H9 (cell line): ENCODE data around the gene ANP32A. TPM values are rescaled to one million over a fixed set of nuclear protein-coding genes. Genes with fewer than 3 reads are reported as not detected.

Experiments used
- DNase-seq: peaks from one replicate; pipeline ENCODE4 v3.0.0-alpha.2; 2017
- H2AFZ ChIP-seq: one replicate; pipeline ENCODE4 v1.6.1; 2013; ENCODE audit warnings: mild to moderate bottlenecking, low read length, control low read depth, moderate library complexity
- H2AK5ac ChIP-seq: 2 replicates; pipeline ENCODE4 v1.6.1; 2013; ENCODE audit warnings: low read length, control low read depth, mixed read lengths; ENCODE audit not compliant: insufficient read length
- H2BK120ac ChIP-seq: one replicate; pipeline ENCODE4 v1.6.1; 2013; ENCODE audit warnings: low read depth, mild to moderate bottlenecking, low read length, control low read depth, inconsistent platforms; ENCODE audit not compliant: poor library complexity, severe bottlenecking
- H2BK12ac ChIP-seq: 2 replicates; pipeline ENCODE4 v1.6.1; 2013; ENCODE audit warnings: low read length, control low read depth, mixed read lengths, low read depth; ENCODE audit not compliant: insufficient read length
- H2BK15ac ChIP-seq: 2 replicates; pipeline ENCODE4 v1.6.1; 2013; ENCODE audit warnings: low read depth, low read length, control low read depth
- H2BK20ac ChIP-seq: one replicate; pipeline ENCODE4 v1.6.1; 2013; ENCODE audit warnings: low read depth, mild to moderate bottlenecking, low read length, control low read depth, inconsistent platforms; ENCODE audit not compliant: poor library complexity, severe bottlenecking
- H2BK5ac ChIP-seq: 2 replicates; pipeline ENCODE4 v1.6.1; 2013; ENCODE audit warnings: low read length, control low read depth, mixed read lengths; ENCODE audit not compliant: insufficient read length
- H3K14ac ChIP-seq: 2 replicates; pipeline ENCODE4 v1.6.1; 2013; ENCODE audit warnings: low read length, control low read depth; ENCODE audit not compliant: insufficient read depth
- H3K18ac ChIP-seq: 2 replicates; pipeline ENCODE4 v1.6.1; 2013; ENCODE audit warnings: low read depth, mild to moderate bottlenecking, mixed read lengths, low read length, control low read depth; ENCODE audit not compliant: insufficient read length
- H3K23ac ChIP-seq: 2 replicates; pipeline ENCODE4 v1.6.1; 2013; ENCODE audit warnings: low read length, control low read depth, mixed read lengths, low read depth; ENCODE audit not compliant: insufficient read length
- H3K23me2 ChIP-seq: 2 replicates; pipeline ENCODE4 v1.6.1; 2013; ENCODE audit warnings: low read depth, mild to moderate bottlenecking, mixed read lengths, low read length, control low read depth; ENCODE audit not compliant: insufficient read length, poor library complexity, severe bottlenecking
- H3K27ac ChIP-seq: 2 replicates; pipeline ENCODE4 v1.5.1; 2013; ENCODE audit warnings: low read length, control low read depth, mixed read lengths, low read depth; ENCODE audit not compliant: insufficient read length
- H3K27me3 ChIP-seq: 2 replicates; pipeline ENCODE4 v1.6.1; 2013; ENCODE audit warnings: low read length, control low read depth, inconsistent platforms; ENCODE audit not compliant: insufficient read depth
- H3K4ac ChIP-seq: 2 replicates; pipeline ENCODE4 v1.6.1; 2013; ENCODE audit warnings: low read depth, mild to moderate bottlenecking, control low read depth, inconsistent platforms, low read length, moderate library complexity
- H3K4me1 ChIP-seq: 2 replicates; pipeline ENCODE4 v1.6.1; 2013; ENCODE audit warnings: low read length, control low read depth, inconsistent platforms; ENCODE audit not compliant: insufficient read depth
- H3K4me2 ChIP-seq: 2 replicates; pipeline ENCODE4 v1.6.1; 2013; ENCODE audit warnings: low read length, control low read depth, mixed read lengths; ENCODE audit not compliant: insufficient read length, insufficient read depth
- H3K56ac ChIP-seq: 2 replicates; pipeline ENCODE4 v1.6.1; 2013; ENCODE audit warnings: low read depth, mild to moderate bottlenecking, mixed read lengths, low read length, control low read depth; ENCODE audit not compliant: insufficient read length
- H3K79me1 ChIP-seq: 2 replicates; pipeline ENCODE4 v1.6.1; 2013; ENCODE audit warnings: low read depth, mild to moderate bottlenecking, moderate library complexity, low read length, control low read depth, inconsistent platforms; ENCODE audit not compliant: insufficient read depth, poor library complexity, severe bottlenecking
- H3K79me2 ChIP-seq: 2 replicates; pipeline ENCODE4 v1.6.1; 2013; ENCODE audit warnings: low read length, control low read depth, inconsistent platforms; ENCODE audit not compliant: insufficient read depth
- H3K9ac ChIP-seq: 2 replicates; pipeline ENCODE4 v1.6.1; 2013; ENCODE audit warnings: low read length, control low read depth, mixed read lengths; ENCODE audit not compliant: insufficient read length; ENCODE audit errors: extremely low read depth
- H3K9me3 ChIP-seq: one replicate; pipeline ENCODE4 v1.6.1; 2013; ENCODE audit warnings: low read depth, low read length, inconsistent platforms; ENCODE audit not compliant: control insufficient read depth
- H3T11ph ChIP-seq: one replicate; pipeline ENCODE4 v1.6.1; 2013; ENCODE audit warnings: mild to moderate bottlenecking, low read length, control low read depth, inconsistent platforms
- H4K20me1 ChIP-seq: one replicate; pipeline ENCODE4 v1.6.1; 2013; ENCODE audit not compliant: control insufficient read depth, insufficient read length, insufficient read depth
- H4K5ac ChIP-seq: 2 replicates; pipeline ENCODE4 v1.6.1; 2013; ENCODE audit warnings: low read depth, mild to moderate bottlenecking, mixed read lengths, low read length, control low read depth; ENCODE audit not compliant: insufficient read length
- H4K8ac ChIP-seq: replicated peaks from 2 replicates; pipeline ENCODE4 v1.6.1; 2013; ENCODE audit warnings: low read length, control low read depth, mixed read lengths, low read depth; ENCODE audit not compliant: insufficient read length
- H4K91ac ChIP-seq: 2 replicates; pipeline ENCODE4 v1.6.1; 2013; ENCODE audit warnings: low read depth, mild to moderate bottlenecking, moderate library complexity, mixed read lengths, low read length, control low read depth; ENCODE audit not compliant: insufficient read length
- H3K27ac Mint-ChIP-seq, 3 experiments: 2 replicates in 2 of 3; 3 replicates in 1 of 3; pipeline ENCODE4 v1.8.0; 2020 to 2021; ENCODE audit warnings: mixed read lengths in 3 of 3, mild to moderate bottlenecking in 1 of 3, moderate library complexity in 1 of 3
- H3K27me3 Mint-ChIP-seq: 2 replicates; pipeline ENCODE4 v1.8.0; 2021; ENCODE audit warnings: low read depth, mild to moderate bottlenecking, moderate library complexity, mixed read lengths
- H3K36me3 Mint-ChIP-seq, 3 experiments: 2 replicates in 2 of 3; 3 replicates in 1 of 3; pipeline ENCODE4 v1.8.0; 2020 to 2021; ENCODE audit warnings: low read depth in 3 of 3, mixed read lengths in 3 of 3; ENCODE audit not compliant: insufficient read depth in 1 of 3
- H3K4me1 Mint-ChIP-seq, 2 experiments: 2 replicates each; pipeline ENCODE4 v1.8.0; 2020; ENCODE audit warnings: mixed read lengths in 2 of 2
- H3K4me3 Mint-ChIP-seq, 2 experiments: 2 replicates in 1 of 2; 3 replicates in 1 of 2; pipeline ENCODE4 v1.8.0; 2020 to 2021; ENCODE audit warnings: mild to moderate bottlenecking in 2 of 2, mixed read lengths in 2 of 2, moderate library complexity in 1 of 2
- H3K9me3 Mint-ChIP-seq, 2 experiments: 2 replicates in 1 of 2; 3 replicates in 1 of 2; pipeline ENCODE4 v1.8.0; 2020; ENCODE audit warnings: mild to moderate bottlenecking in 2 of 2, mixed read lengths in 2 of 2, moderate library complexity in 1 of 2
- CTCF ChIP-seq: fragments of 200-600 bp; sonication (generic); conservative IDR thresholded peaks from 3 replicates; pipeline ENCODE4 v1.8.0; 2021; ENCODE audit warnings: antibody characterized with exemption, mild to moderate bottlenecking
- WGBS: extraction: QIAGEN DNeasy Blood & Tissue Kit; methylation state at CpG from one replicate; pipeline ENCODE4 v1.1.7; 2013; ENCODE audit warnings: missing lambda C conversion rate, low lambda C conversion rate, mixed read lengths; ENCODE audit not compliant: insufficient read length; ENCODE audit errors: extremely low coverage; 5-methylcytosine and 5-hydroxymethylcytosine counted together
- total RNA-seq: library from RNA; stranded (reverse); gene quantifications from 2 replicates; pipeline ENCODE4 v1.2.1, GENCODE V29; 2021

The ANP32A gene
- total RNA-seq, 1 experiment from 2014 or later = 318 TPM

- Histone ChIP-seq H2BK12ac (no peak overlapping the region), H2AK5ac (no peak overlapping the region), H3K79me2 (no peaks in the 10 kb centered on the region), H2BK20ac (no peak overlapping the region), H3K56ac (no peak overlapping the region), H2BK120ac (no peak overlapping the region), H3K4me2 (no peak overlapping the region), H3K23me2 (no peaks in the 10 kb centered on the region), H2BK5ac (no peak overlapping the region), H2BK15ac (no peak overlapping the region), H3K9me3 (no peaks in the 10 kb centered on the region), H4K8ac (no peak overlapping the region), H3K14ac (no peak overlapping the region), H4K5ac (no peak overlapping the region), H3K4ac (no peak overlapping the region), H3K9ac (no peak overlapping the region), H3K27me3 (no peaks in the 10 kb centered on the region; the same call in 1 of the 2 replicates), H3T11ph (no peak overlapping the region), H3K23ac (no peak overlapping the region), H3K27ac (no peak overlapping the region), H3K79me1 (no peaks in the 10 kb centered on the region), H4K91ac (no peak overlapping the region), H3K18ac (no peak overlapping the region), H2AFZ (no peak overlapping the region), H3K4me1 (no peaks in the 10 kb centered on the region), H4K20me1 (no peaks in the 10 kb centered on the region)
- WGBS = no CpG with 5 or more reads among the region's 4 CpGs
- Mint-ChIP-seq H3K9me3 (no peaks in the 10 kb centered on the region; a peak in 1 of 5 replicates), H3K4me3 (no peak overlapping the region), H3K27me3 (peaks cover 16% of the 10 kb centered on the region), H3K27ac (no peak overlapping the region), H3K36me3 (peaks cover 6 to 16% (median 6%) of the 10 kb centered on the region in 3 experiments; a peak in 5 of 7 replicates), H3K4me1 (peaks cover 11% of the 10 kb centered on the region in 2 experiments)
- TF ChIP-seq CTCF = no peak
- no peak for DNase-seq
These were observed 46.6 kb downstream of the ANP32A start for GRCh38 chr15:68774120-68774519.
